Stimulated activated CD8-positive, alpha-beta memory T cell treated with anti-CD3 and anti-CD28 coated beads, Interleukin-4, amount 100 ng/mL, for 1 hour (primary cell): Measurements from ENCODE around the gene SF3A1.

Experiments
- DNase-seq, 2 donors: peaks; one replicate each; pipeline ENCODE4 v3.0.0-alpha.2; 2020; ENCODE audit warnings: low read depth in 2 of 2, low spot score in 1 of 2

Gene SF3A1

GRCh38 chr22:30288419-30289140 lies 68.1 kb downstream of the SF3A1 start:
- DNase-seq, result no peak

- peak; percentile 74 to 80 for DNase-seq
These were observed 68.9 kb downstream of the SF3A1 start for GRCh38 chr22:30287648-30288418.

GRCh38 chr22:30286813-30287647 lies 69.7 kb downstream of the SF3A1 start:
- peak; percentile 72 to 80 for DNase-seq

- no peak for DNase-seq
These were observed 70.4 kb downstream of the SF3A1 start for GRCh38 chr22:30286331-30286730.

GRCh38 chr22:30285846-30286200 lies 70.9 kb downstream of the SF3A1 start:
- DNase-seq, result no peak

- DNase-seq, result no peak
These were observed 71.4 kb downstream of the SF3A1 start for GRCh38 chr22:30285176-30285845.

- no peak for DNase-seq
These were observed 72.0 kb downstream of the SF3A1 start for GRCh38 chr22:30284666-30285065.

- DNase-seq, result no peak
These were observed 72.5 kb downstream of the SF3A1 start for GRCh38 chr22:30284172-30284571.

GRCh38 chr22:30283342-30283741 lies 73.4 kb downstream of the SF3A1 start:
- DNase-seq, result no peak

GRCh38 chr22:30282616-30283046 lies 74.1 kb downstream of the SF3A1 start:
- DNase-seq, result no peak
